ENCODE measurements around the gene GARIN3. TPM values are rescaled to one million over a fixed set of nuclear protein-coding genes. Genes with fewer than 3 reads are reported as not detected.

Gene GARIN3
- total and polyA plus RNA-seq, 9 of the 15 experiments (the other 6 are each of a cell fraction or from before 2014, with no cell fraction given), result not detected

- intact Hi-C loops (cut with micrococcal nuclease), result no loop called here
- in situ Hi-C loops (cut with MboI), result no loop called here
- DNase-seq (ENCODE audit: extremely low read depth in 1 of 4, low spot score in 3 of 4) (no peak), FAIRE-seq (no peak), ATAC-seq (no peak)
- TF ChIP-seq ETS1 (conservative IDR thresholded peaks at IDR 0.05; ENCODE audit: control insufficient read depth, low read depth, low read length) (no peak), ZBTB2 (IDR thresholded peaks at IDR 0.05) (no peak), SRSF3 (IDR thresholded peaks at IDR 0.05; ENCODE audit: insufficient read depth, low read length) (no peak), RFX7 (CRISPR knock-in tag; IDR thresholded peaks at IDR 0.05) (no peak), FOXA3 (CRISPR knock-in tag; conservative IDR thresholded peaks at IDR 0.05 in 1 of 2, IDR thresholded peaks at IDR 0.05 in 1 of 2) (no peak), JUNB (CRISPR knock-in tag; conservative IDR thresholded peaks at IDR 0.05) (no peak), ATF7 (IDR thresholded peaks at IDR 0.05) (no peak), DEAF1 (CRISPR knock-in tag; IDR thresholded peaks at IDR 0.05) (no peak), SMARCA4 (IDR thresholded peaks at IDR 0.05) (no peak)
- WGBS (ENCODE audit: insufficient coverage, low coverage, missing lambda C conversion rate), result 0% methylated on average over 3 of the region's 3 CpGs
- H3K27me3 ChIP-seq (ENCODE audit: control insufficient read depth in 2 of 2, insufficient read depth in 2 of 2, low read length in 2 of 2), result no peaks in the 10 kb centered on the region; a peak in 1 of 5 replicates
- peaks cover 0 to 3% of the 10 kb centered on the region in 2 experiments; a peak in 1 of 5 replicates for H3K4me1 ChIP-seq (replicated peaks in 1 of 2; ENCODE audit: control insufficient read depth in 2 of 2, insufficient read depth in 2 of 2, low read length in 2 of 2)
- no peak overlapping the region for H3K4me2 ChIP-seq (ENCODE audit: insufficient read depth, low read length)
- H3K27ac ChIP-seq (ENCODE audit: extremely low read depth, low read depth, low read length), result no peak overlapping the region
- H3K36me3 ChIP-seq (ENCODE audit: control insufficient read depth, insufficient read depth, low read length), result no peaks in the 10 kb centered on the region
- H3K79me2 ChIP-seq (ENCODE audit: control insufficient read depth, insufficient read depth, low read length), result no peaks in the 10 kb centered on the region
- no TSS peak for BruUV-seq (replicated peaks)
- no peak overlapping the region for H3K4me3 ChIP-seq
- ChIA-PET POLR2A (no interaction called here), CTCF (ENCODE audit: low intra/inter-chr PET ratio) (interaction anchor here (0.6 kb wide), 1 partner anchor 162 kb away, joined by 4 read pairs; no protein-coding TSS in a partner anchor)
- no peak overlapping the region for H2AFZ ChIP-seq (ENCODE audit: low read depth, low read length)
- H3K9me1 ChIP-seq (ENCODE audit: control insufficient read depth, insufficient read depth, low read length), result no peaks in the 10 kb centered on the region
- no peaks in the 10 kb centered on the region for H3K9me3 ChIP-seq (replicated peaks; ENCODE audit: control insufficient read depth, insufficient read depth, low read depth, low read length)
- H3K9ac ChIP-seq (ENCODE audit: insufficient read depth in 1 of 2, low read depth in 2 of 2, low read length in 2 of 2), result no peak overlapping the region
- H4K20me1 ChIP-seq (replicated peaks; ENCODE audit: control insufficient read depth, insufficient read depth, low read length), result no peaks in the 10 kb centered on the region
Measured at GRCh38 chr5:157150995-157151394, 15.1 kb downstream of the GARIN3 start.
